LHCN-M2 (cell line): ENCODE results near the gene ZMYND10. TPM values are rescaled to one million over a fixed set of nuclear protein-coding genes. Genes with fewer than 3 reads are reported as not detected.

Experiments
- DNase-seq: peaks from one replicate; pipeline ENCODE4 v3.0.0-alpha.2; 2012; ENCODE audit warnings: low read depth
- polyA plus RNA-seq: library from polyadenylated mRNA; unstranded; fragments of >200 nt; gene quantifications from one replicate; pipeline ENCODE4 v1.2.1, GENCODE V29; 2012; ENCODE audit warnings: missing spikeins
- total RNA-seq: library from RNA; depleted of rRNA; stranded (reverse); fragments of >200 nt; gene quantifications from 2 replicates; pipeline ENCODE4 v1.2.3, GENCODE V29; 2014; rRNA removed

Gene ZMYND10
- total RNA-seq = 1.3 and 1.9 TPM in 2 replicates
- polyA plus RNA-seq = 1.1 TPM

GRCh38 chr3:50345586-50346234 is at the start of gene ZMYND10:
TSS of gene ZMYND10 (minus strand) at chr3:50345732. CDS start at chr3:50345579, 153 bp downstream.
- no peak for DNase-seq

GRCh38 chr3:50393061-50393460 is 47.5 kb upstream of the ZMYND10 start:
- no peak for DNase-seq

GRCh38 chr3:50392101-50392715 is 46.7 kb upstream of the ZMYND10 start:
- DNase-seq = no peak

GRCh38 chr3:50390508-50391224 is 45.1 kb upstream of the ZMYND10 start:
- no peak for DNase-seq

GRCh38 chr3:50389414-50389767 is 43.9 kb upstream of the ZMYND10 start:
- DNase-seq = no peak

- no peak for DNase-seq
These were observed 43.3 kb upstream of the ZMYND10 start for GRCh38 chr3:50388720-50389413.

GRCh38 chr3:50388016-50388719 is 42.6 kb upstream of the ZMYND10 start:
- no peak for DNase-seq

GRCh38 chr3:50385754-50386153 is 40.2 kb upstream of the ZMYND10 start:
- DNase-seq = no peak

GRCh38 chr3:50383750-50384149 is 38.2 kb upstream of the ZMYND10 start:
- DNase-seq = no peak

GRCh38 chr3:50382722-50383121 is 37.2 kb upstream of the ZMYND10 start:
- no peak for DNase-seq

- no peak for DNase-seq
These were observed 35.9 kb upstream of the ZMYND10 start for GRCh38 chr3:50381383-50381782.

GRCh38 chr3:50380405-50381085 is 35.0 kb upstream of the ZMYND10 start:
- no peak for DNase-seq

GRCh38 chr3:50378757-50379156 is 33.2 kb upstream of the ZMYND10 start:
- DNase-seq = no peak

- no peak for DNase-seq
These were observed 32.5 kb upstream of the ZMYND10 start for GRCh38 chr3:50378024-50378423.

- DNase-seq = no peak
These were observed 29.9 kb upstream of the ZMYND10 start for GRCh38 chr3:50375258-50375931.

- no peak for DNase-seq
These were observed 29.1 kb upstream of the ZMYND10 start for GRCh38 chr3:50374363-50375257.

GRCh38 chr3:50373146-50374051 is 27.9 kb upstream of the ZMYND10 start:
- no peak for DNase-seq

GRCh38 chr3:50372349-50372748 is 26.8 kb upstream of the ZMYND10 start:
- no peak for DNase-seq
